Astrocyte of the spinal cord (primary cell): ENCODE measurements around the gene GAPT.

Experiments used
- DNase-seq: peaks from one replicate; pipeline ENCODE4 v3.0.0; 2011; ENCODE audit warnings: low read depth, low spot score
- H3K4me3 ChIP-seq: 2 replicates; pipeline ENCODE4 v1.5.1; 2011; ENCODE audit warnings: low read depth, mild to moderate bottlenecking, low read length, moderate library complexity
- CTCF ChIP-seq: IDR thresholded peaks from 2 replicates; pipeline ENCODE4 v1.5.1; 2012; ENCODE audit warnings: low read depth, mild to moderate bottlenecking, low read length, inconsistent platforms
- in situ Hi-C: cut with HindIII; loops from 2 replicates; pipeline ENCODE4 v1.10.0; 2017; ENCODE audit warnings: low sequenced_read_pairs

Gene GAPT

GRCh38 chr5:58491216-58491892 lies at the start of gene GAPT:
Gene GAPT, plus strand, starts transcription at chr5:58491435. Its CDS starts 3,102 bp downstream, at chr5:58494537.
- in situ Hi-C loops, result no loop called here
- DNase-seq, result no peak
- no peak for TF ChIP-seq CTCF
- no peak within 1 kb of the TSS for H3K4me3 ChIP-seq

- H3K4me3 ChIP-seq, result no peak overlapping the region
- no peak for TF ChIP-seq CTCF
- DNase-seq, result no peak
- in situ Hi-C loops, result no loop called here
Observed at GRCh38 chr5:58444805-58445204, 46.4 kb upstream of the GAPT start.

GRCh38 chr5:58446024-58446423 lies 45.2 kb upstream of the GAPT start:
- no peak overlapping the region for H3K4me3 ChIP-seq
- in situ Hi-C loops, result no loop called here
- DNase-seq, result no peak
- no peak for TF ChIP-seq CTCF

- no peak overlapping the region for H3K4me3 ChIP-seq
- no peak for TF ChIP-seq CTCF
- in situ Hi-C loops, result no loop called here
- DNase-seq, result peak; percentile 57
Observed at GRCh38 chr5:58447226-58447625, 44.0 kb upstream of the GAPT start.

GRCh38 chr5:58450018-58450417 lies 41.2 kb upstream of the GAPT start:
- no peak overlapping the region for H3K4me3 ChIP-seq
- TF ChIP-seq CTCF, result no peak
- DNase-seq, result no peak
- in situ Hi-C loops, result loop anchor here (25.0 kb wide), 2 partner anchors 663 to 963 kb away; partner anchors contain the start of gene ACTBL2

GRCh38 chr5:58450811-58451629 lies 40.2 kb upstream of the GAPT start:
- peak; percentile 62 for DNase-seq
- no peak overlapping the region for H3K4me3 ChIP-seq
- in situ Hi-C loops, result loop anchor here (25.0 kb wide), 2 partner anchors 664 to 964 kb away; partner anchors contain the start of gene ACTBL2
- no peak for TF ChIP-seq CTCF
